H1 (cell line): ENCODE data around the gene CCNA1.

Source experiments
- ASH2L ChIP-seq: fragments of 200-600, 300-600 bp; sonication (generic); IDR thresholded peaks from one replicate; pipeline ENCODE4 v1.7.1; 2017; ENCODE audit warnings: low read length
- EP300 ChIP-seq, 2 experiments: IDR thresholded peaks; 1 replicate in 1 of 2; 2 replicates in 1 of 2; pipeline ENCODE4 v1.6.1; 2011 to 2012; ENCODE audit warnings: low read depth in 2 of 2, low read length in 2 of 2, mild to moderate bottlenecking in 2 of 2, borderline replicate concordance in 1 of 2, inconsistent platforms in 1 of 2, moderate library complexity in 1 of 2
- JUND ChIP-seq: IDR thresholded peaks from 2 replicates; pipeline ENCODE4 v1.6.1; 2011; ENCODE audit warnings: mild to moderate bottlenecking, improper control_type of control experiment, low read length
- POLR2A ChIP-seq, 2 experiments: IDR thresholded peaks; 1 replicate in 1 of 2; 2 replicates in 1 of 2; pipeline ENCODE4 v1.6.1; 2011; ENCODE audit warnings: low read depth in 2 of 2, low read length in 2 of 2, mild to moderate bottlenecking in 2 of 2; ENCODE audit errors: control extremely low read depth in 1 of 2
- POLR2AphosphoS5 ChIP-seq: IDR thresholded peaks from 2 replicates; pipeline ENCODE4 v1.6.1; 2011; ENCODE audit warnings: low read depth, low read length
- SIX5 ChIP-seq: IDR thresholded peaks from 2 replicates; pipeline ENCODE4 v1.6.1; 2011; ENCODE audit warnings: mild to moderate bottlenecking, low read depth, low read length
- TAF1 ChIP-seq: IDR thresholded peaks from 2 replicates; pipeline ENCODE4 v1.6.1; 2011; ENCODE audit warnings: mild to moderate bottlenecking, low read depth, low read length
- TF ChIP-seq, protein P1 (sequence below), 3 experiments: IDR thresholded peaks; 1 replicate in 2 of 3; 2 replicates in 1 of 3; pipeline versions ENCODE4 v1.5.1 to v1.6.1; 2011; ENCODE audit warnings: low read length in 3 of 3, mild to moderate bottlenecking in 3 of 3, inconsistent platforms in 2 of 3, low read depth in 1 of 3, moderate library complexity in 1 of 3; ENCODE audit not compliant: insufficient read depth in 1 of 3; ENCODE audit errors: control extremely low read depth in 1 of 3
- TF ChIP-seq, protein P2 (sequence below): IDR thresholded peaks from 2 replicates; pipeline ENCODE4 v1.6.1; 2011; ENCODE audit warnings: low read length, improper control_type of control experiment
- TF ChIP-seq, protein P3 (sequence below): IDR thresholded peaks from 2 replicates; pipeline ENCODE4 v1.6.1; 2012; ENCODE audit warnings: inconsistent platforms

DNA sequence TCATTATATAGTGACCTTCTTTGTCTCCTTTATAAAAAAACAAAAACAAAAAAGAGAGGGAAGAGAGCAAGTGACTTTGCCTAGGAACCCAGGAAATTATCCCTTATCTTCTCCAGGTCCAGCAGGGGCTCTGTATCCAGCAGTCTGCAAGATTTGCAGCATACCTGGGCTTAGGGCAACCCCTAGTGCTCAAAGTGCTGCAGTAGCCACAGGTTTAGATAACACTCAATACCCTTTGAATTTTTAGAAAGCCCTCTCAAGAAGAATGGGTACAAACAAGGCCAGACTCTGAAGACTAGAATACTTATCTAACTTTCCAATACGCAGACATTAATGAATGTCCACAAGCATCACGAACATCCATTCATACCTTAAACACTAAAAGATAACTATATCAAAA is 43.2 kb downstream of the CCNA1 start:
- TF ChIP-seq POLR2AphosphoS5 (no peak), POLR2A (IDR thresholded peaks at IDR 0.05; ENCODE audit: control extremely low read depth in 1 of 2, low read depth in 2 of 2, low read length in 2 of 2) (no peak), SIX5 (no peak), TAF1 (no peak), JUND (no peak), ASH2L (no peak), EP300 (IDR thresholded peaks at IDR 0.05; ENCODE audit: borderline replicate concordance in 1 of 2, low read depth in 2 of 2, low read length in 2 of 2) (no peak)
- TF ChIP-seq, protein P1, sequence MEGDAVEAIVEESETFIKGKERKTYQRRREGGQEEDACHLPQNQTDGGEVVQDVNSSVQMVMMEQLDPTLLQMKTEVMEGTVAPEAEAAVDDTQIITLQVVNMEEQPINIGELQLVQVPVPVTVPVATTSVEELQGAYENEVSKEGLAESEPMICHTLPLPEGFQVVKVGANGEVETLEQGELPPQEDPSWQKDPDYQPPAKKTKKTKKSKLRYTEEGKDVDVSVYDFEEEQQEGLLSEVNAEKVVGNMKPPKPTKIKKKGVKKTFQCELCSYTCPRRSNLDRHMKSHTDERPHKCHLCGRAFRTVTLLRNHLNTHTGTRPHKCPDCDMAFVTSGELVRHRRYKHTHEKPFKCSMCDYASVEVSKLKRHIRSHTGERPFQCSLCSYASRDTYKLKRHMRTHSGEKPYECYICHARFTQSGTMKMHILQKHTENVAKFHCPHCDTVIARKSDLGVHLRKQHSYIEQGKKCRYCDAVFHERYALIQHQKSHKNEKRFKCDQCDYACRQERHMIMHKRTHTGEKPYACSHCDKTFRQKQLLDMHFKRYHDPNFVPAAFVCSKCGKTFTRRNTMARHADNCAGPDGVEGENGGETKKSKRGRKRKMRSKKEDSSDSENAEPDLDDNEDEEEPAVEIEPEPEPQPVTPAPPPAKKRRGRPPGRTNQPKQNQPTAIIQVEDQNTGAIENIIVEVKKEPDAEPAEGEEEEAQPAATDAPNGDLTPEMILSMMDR (IDR thresholded peaks at IDR 0.05; ENCODE audit: control extremely low read depth in 1 of 3, insufficient read depth in 1 of 3, low read depth in 1 of 3, low read length in 3 of 3) = peak; percentile 7 to 86 (median 61)
- TF ChIP-seq, protein P2, sequence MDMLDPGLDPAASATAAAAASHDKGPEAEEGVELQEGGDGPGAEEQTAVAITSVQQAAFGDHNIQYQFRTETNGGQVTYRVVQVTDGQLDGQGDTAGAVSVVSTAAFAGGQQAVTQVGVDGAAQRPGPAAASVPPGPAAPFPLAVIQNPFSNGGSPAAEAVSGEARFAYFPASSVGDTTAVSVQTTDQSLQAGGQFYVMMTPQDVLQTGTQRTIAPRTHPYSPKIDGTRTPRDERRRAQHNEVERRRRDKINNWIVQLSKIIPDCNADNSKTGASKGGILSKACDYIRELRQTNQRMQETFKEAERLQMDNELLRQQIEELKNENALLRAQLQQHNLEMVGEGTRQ = no peak
- TF ChIP-seq, protein P3, sequence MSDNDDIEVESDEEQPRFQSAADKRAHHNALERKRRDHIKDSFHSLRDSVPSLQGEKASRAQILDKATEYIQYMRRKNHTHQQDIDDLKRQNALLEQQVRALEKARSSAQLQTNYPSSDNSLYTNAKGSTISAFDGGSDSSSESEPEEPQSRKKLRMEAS = no peak
